DOHH2 (cell line): Measurements from ENCODE around the gene OR4B1.
"Not testable (repeated sequence)": the region's sequence is repeated elsewhere in the genome, so short reads cannot be mapped to it uniquely, and the experiment has no call there.

ENCODE experiments used
- H3F3A ChIP-seq: fragments of 200-600 bp; sonication (generic), shearing (Covaris generic); 2 replicates; pipeline ENCODE4 v1.6.0; 2016; ENCODE audit warnings: antibody characterized with exemption, mild to moderate bottlenecking; ENCODE audit not compliant: control insufficient read depth, insufficient read depth
- H3K27ac ChIP-seq: fragments of 200-600 bp; sonication (generic); 2 replicates; pipeline ENCODE4 v1.5.1; 2014; ENCODE audit warnings: low read depth, mild to moderate bottlenecking, low read length, moderate library complexity
- H3K27me3 ChIP-seq: fragments of 200-600 bp; sonication (generic); 2 replicates; pipeline ENCODE4 v1.6.1; 2014; ENCODE audit warnings: mild to moderate bottlenecking, low read length, mixed read lengths; ENCODE audit not compliant: control insufficient read depth
- H3K36me3 ChIP-seq: fragments of 200-600 bp; sonication (generic); 2 replicates; pipeline ENCODE4 v1.6.1; 2014; ENCODE audit warnings: mild to moderate bottlenecking, low read length, moderate library complexity, mixed read lengths; ENCODE audit not compliant: control insufficient read depth
- H3K4me1 ChIP-seq: fragments of 200-600 bp; sonication (generic); 2 replicates; pipeline ENCODE4 v1.6.1; 2014; ENCODE audit warnings: mild to moderate bottlenecking, low read length, mixed read lengths; ENCODE audit not compliant: control insufficient read depth
- H3K4me2 ChIP-seq: fragments of 200-600 bp; sonication (generic); 2 replicates; pipeline ENCODE4 v1.6.0; 2014; ENCODE audit warnings: mild to moderate bottlenecking, low read length, moderate library complexity
- H3K4me3 ChIP-seq: fragments of 200-600 bp; sonication (generic); 2 replicates; pipeline ENCODE4 v1.5.1; 2014; ENCODE audit warnings: mild to moderate bottlenecking, low read length, mixed read lengths
- H3K79me2 ChIP-seq: fragments of 200-600 bp; sonication (generic); 2 replicates; pipeline ENCODE4 v1.6.1; 2014; ENCODE audit warnings: mild to moderate bottlenecking, low read length, mixed read lengths; ENCODE audit not compliant: control insufficient read depth
- H3K9me2 ChIP-seq: fragments of 200-600 bp; sonication (generic); replicated peaks from 2 replicates; pipeline ENCODE4 v1.6.1; 2014; ENCODE audit warnings: mild to moderate bottlenecking, low read length, mixed read lengths; ENCODE audit not compliant: control insufficient read depth
- H3K9me3 ChIP-seq: fragments of 200-600 bp; sonication (generic); 2 replicates; pipeline ENCODE4 v1.6.1; 2014; ENCODE audit warnings: antibody characterized with exemption, low read length, mixed read lengths; ENCODE audit not compliant: control insufficient read depth, insufficient read depth
- H4K20me1 ChIP-seq: fragments of 200-600 bp; sonication (generic); 2 replicates; pipeline ENCODE4 v1.6.0; 2014; ENCODE audit warnings: low read depth, mild to moderate bottlenecking, antibody characterized with exemption, low read length, moderate library complexity; ENCODE audit not compliant: control insufficient read depth, insufficient read depth
- EZH2phosphoT487 ChIP-seq: fragments of 200-600 bp; sonication (generic); IDR thresholded peaks from 2 replicates; pipeline ENCODE4 v1.6.1; 2017; ENCODE audit warnings: borderline replicate concordance, mild to moderate bottlenecking, antibody characterized with exemption, low read length, moderate library complexity, mixed read lengths
- TF ChIP-seq, protein P1 (sequence below): fragments of 200-600 bp; sonication (generic); IDR thresholded peaks from one replicate; pipeline ENCODE4 v1.5.1; 2014; ENCODE audit warnings: antibody characterized with exemption, mild to moderate bottlenecking, low read depth, low read length; ENCODE audit not compliant: poor library complexity, severe bottlenecking

The OR4B1 gene

DNA sequence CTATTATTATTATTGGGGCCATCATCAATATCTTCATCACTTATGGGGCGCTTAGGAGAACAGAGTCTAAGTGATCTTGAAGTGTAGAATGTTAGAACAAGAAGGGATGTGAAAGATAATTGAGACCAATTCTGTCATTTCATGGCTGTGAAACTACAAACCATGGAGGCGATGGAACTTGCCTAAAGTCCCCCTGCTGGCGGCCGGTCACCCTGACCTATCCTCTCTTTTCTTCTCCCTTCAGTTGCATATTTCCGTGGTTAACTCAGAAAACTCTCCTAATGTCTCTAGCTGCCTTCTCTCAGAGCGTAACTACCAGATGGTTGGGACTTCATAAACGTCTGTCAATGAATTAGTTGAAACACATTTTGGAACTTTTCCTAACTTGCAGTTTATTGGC is 6.6 kb upstream of the OR4B1 start:
- no peak overlapping the region for H3K4me3 ChIP-seq

DNA sequence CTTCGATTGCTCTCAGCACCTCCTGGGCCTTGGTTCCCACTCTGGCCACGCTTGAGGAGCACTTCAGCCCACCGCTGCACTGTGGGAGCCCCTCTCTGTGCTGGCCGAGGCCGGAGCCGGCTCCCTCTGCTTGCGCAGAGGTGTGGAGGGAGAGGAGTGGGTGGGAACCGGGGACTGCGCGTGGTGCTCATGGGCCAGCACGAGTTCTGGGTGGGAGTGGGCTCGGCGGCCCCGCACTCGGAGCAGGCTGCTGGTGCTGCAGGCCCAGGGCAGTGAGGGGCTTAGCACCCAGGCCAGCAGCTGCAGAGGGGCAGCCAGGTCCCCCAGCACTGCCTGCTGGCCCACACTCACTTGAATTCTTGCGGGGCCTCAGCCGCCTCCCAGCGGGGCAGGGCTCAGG is 12.2 kb downstream of the OR4B1 start:
- Histone ChIP-seq H3K4me1 (no peaks in the 10 kb centered on the region), H3K27ac (no peak overlapping the region), H3K9me3 (peaks cover 3% of the 10 kb centered on the region; the same call in 1 of the 2 replicates), H3K36me3 (no peaks in the 10 kb centered on the region), H4K20me1 (no peaks in the 10 kb centered on the region), H3K4me3 (no peak overlapping the region), H3F3A (no peaks in the 10 kb centered on the region), H3K79me2 (no peaks in the 10 kb centered on the region), H3K9me2 (no peaks in the 10 kb centered on the region), H3K4me2 (no peak overlapping the region), H3K27me3 (no peaks in the 10 kb centered on the region)
- TF ChIP-seq, protein P1, sequence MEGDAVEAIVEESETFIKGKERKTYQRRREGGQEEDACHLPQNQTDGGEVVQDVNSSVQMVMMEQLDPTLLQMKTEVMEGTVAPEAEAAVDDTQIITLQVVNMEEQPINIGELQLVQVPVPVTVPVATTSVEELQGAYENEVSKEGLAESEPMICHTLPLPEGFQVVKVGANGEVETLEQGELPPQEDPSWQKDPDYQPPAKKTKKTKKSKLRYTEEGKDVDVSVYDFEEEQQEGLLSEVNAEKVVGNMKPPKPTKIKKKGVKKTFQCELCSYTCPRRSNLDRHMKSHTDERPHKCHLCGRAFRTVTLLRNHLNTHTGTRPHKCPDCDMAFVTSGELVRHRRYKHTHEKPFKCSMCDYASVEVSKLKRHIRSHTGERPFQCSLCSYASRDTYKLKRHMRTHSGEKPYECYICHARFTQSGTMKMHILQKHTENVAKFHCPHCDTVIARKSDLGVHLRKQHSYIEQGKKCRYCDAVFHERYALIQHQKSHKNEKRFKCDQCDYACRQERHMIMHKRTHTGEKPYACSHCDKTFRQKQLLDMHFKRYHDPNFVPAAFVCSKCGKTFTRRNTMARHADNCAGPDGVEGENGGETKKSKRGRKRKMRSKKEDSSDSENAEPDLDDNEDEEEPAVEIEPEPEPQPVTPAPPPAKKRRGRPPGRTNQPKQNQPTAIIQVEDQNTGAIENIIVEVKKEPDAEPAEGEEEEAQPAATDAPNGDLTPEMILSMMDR: no peak
- TF ChIP-seq EZH2phosphoT487: no peak

More for the DNA sequence above, 6.6 kb upstream of the OR4B1 start:
- Histone ChIP-seq H3K27ac (no peak overlapping the region), H3K27me3 (no peaks in the 10 kb centered on the region), H3F3A (no peaks in the 10 kb centered on the region), H3K79me2 (no peaks in the 10 kb centered on the region), H3K4me1 (no peaks in the 10 kb centered on the region), H3K9me2 (no peaks in the 10 kb centered on the region), H3K4me2 (no peak overlapping the region), H3K36me3 (no peaks in the 10 kb centered on the region), H4K20me1 (no peaks in the 10 kb centered on the region), H3K9me3 (no peaks in the 10 kb centered on the region)
- no peak for TF ChIP-seq EZH2phosphoT487
- TF ChIP-seq, protein P1: no peak

DNA sequence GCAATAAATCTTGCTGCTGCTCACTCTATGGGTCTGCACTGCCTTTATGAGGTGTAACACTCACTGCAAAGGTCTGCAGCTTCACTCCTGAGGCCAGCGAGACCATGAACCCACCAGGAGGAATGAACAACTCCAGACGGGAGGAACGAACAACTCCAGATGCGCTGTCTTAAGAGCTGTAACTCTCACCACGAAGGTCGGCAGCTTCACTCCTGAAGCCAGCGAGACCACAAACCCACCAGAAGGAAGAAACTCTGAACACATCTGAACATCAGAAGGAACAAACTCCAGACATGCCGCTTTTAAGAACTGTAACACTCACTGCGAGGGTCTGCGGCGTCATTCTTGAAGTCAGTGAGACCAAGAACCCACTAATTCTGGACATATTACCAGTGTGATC is 13.4 kb downstream of the OR4B1 start:
- not testable (repeated sequence) for H3K27ac ChIP-seq, H3K27me3 ChIP-seq, H3K79me2 ChIP-seq, H3K4me2 ChIP-seq, H4K20me1 ChIP-seq, H3K4me3 ChIP-seq, H3K4me1 ChIP-seq, H3F3A ChIP-seq, H3K9me2 ChIP-seq, H3K36me3 ChIP-seq, H3K9me3 ChIP-seq

DNA sequence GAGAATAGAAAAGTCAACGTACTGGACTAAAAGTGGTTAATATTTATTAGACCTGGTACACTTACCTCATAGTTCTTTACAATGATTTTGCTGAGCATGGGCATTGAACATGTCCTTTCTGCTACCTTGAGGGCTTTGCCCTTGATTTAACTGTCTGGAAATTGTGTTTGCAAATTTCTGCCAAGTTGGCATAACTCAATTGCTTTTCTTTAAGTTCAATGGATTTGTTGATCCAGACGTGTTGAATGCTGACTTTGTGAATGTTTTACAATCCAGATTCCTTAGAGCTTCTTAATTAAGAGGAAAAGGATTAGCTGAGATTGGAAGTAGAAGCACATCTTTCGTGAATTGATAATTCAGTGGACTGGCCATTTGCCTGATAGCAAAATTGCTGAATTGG is 21.1 kb downstream of the OR4B1 start:
- Histone ChIP-seq H3K4me2 (no peak overlapping the region), H3K9me2 (no peaks in the 10 kb centered on the region), H3K36me3 (no peaks in the 10 kb centered on the region), H3K79me2 (no peaks in the 10 kb centered on the region), H3F3A (no peaks in the 10 kb centered on the region), H3K4me1 (no peaks in the 10 kb centered on the region), H3K27me3 (no peaks in the 10 kb centered on the region), H3K4me3 (no peak overlapping the region), H4K20me1 (no peaks in the 10 kb centered on the region), H3K27ac (no peak overlapping the region), H3K9me3 (peaks cover 5% of the 10 kb centered on the region; the same call in 1 of the 2 replicates)
- TF ChIP-seq EZH2phosphoT487: no peak
- TF ChIP-seq, protein P1: no peak
